ENCODE measurements around the gene RPGRIP1L. TPM values are rescaled to one million over a fixed set of nuclear protein-coding genes. Genes with fewer than 3 reads are reported as not detected.

RPGRIP1L gene
- total and polyA plus RNA-seq, 9 donors, result 5.3 to 10.0 (median 7.8) TPM

GRCh38 chr16:53632526-53632925, 71.1 kb downstream of the RPGRIP1L start:
- DNase-seq, result no peak
- no peaks in the 10 kb centered on the region for H3K9me3 ChIP-seq (replicated peaks; ENCODE audit: control insufficient read depth, low read depth, low read length)
- WGBS (ENCODE audit: insufficient coverage), result 81% methylated on average over 2 of the region's 2 CpGs
- no peak overlapping the region for H3K4me3 ChIP-seq (ENCODE audit: low read length)
- no peaks in the 10 kb centered on the region for H3K27me3 ChIP-seq (ENCODE audit: control insufficient read depth, insufficient read depth, low read length)
- peaks cover 6% of the 10 kb centered on the region for H3K36me3 ChIP-seq (ENCODE audit: control insufficient read depth, insufficient read depth, low read length)
- no peak overlapping the region for H3K27ac ChIP-seq (ENCODE audit: low read length)
- no peaks in the 10 kb centered on the region for H3K4me1 ChIP-seq (ENCODE audit: control insufficient read depth, insufficient read depth, low read length)

- Histone ChIP-seq H3K4me3 (ENCODE audit: low read length) (no peak overlapping the region), H3K36me3 (ENCODE audit: control insufficient read depth, insufficient read depth, low read length) (peaks cover 6% of the 10 kb centered on the region), H3K9me3 (replicated peaks; ENCODE audit: control insufficient read depth, low read depth, low read length) (no peaks in the 10 kb centered on the region), H3K4me1 (ENCODE audit: control insufficient read depth, insufficient read depth, low read length) (no peaks in the 10 kb centered on the region), H3K27ac (ENCODE audit: low read length) (no peak overlapping the region), H3K27me3 (ENCODE audit: control insufficient read depth, insufficient read depth, low read length) (no peaks in the 10 kb centered on the region)
- no peak for DNase-seq
- WGBS (ENCODE audit: insufficient coverage), result no CpG with 5 or more reads among the region's 8 CpGs
These were observed 72.2 kb downstream of the RPGRIP1L start for GRCh38 chr16:53631236-53632025.

DNA sequence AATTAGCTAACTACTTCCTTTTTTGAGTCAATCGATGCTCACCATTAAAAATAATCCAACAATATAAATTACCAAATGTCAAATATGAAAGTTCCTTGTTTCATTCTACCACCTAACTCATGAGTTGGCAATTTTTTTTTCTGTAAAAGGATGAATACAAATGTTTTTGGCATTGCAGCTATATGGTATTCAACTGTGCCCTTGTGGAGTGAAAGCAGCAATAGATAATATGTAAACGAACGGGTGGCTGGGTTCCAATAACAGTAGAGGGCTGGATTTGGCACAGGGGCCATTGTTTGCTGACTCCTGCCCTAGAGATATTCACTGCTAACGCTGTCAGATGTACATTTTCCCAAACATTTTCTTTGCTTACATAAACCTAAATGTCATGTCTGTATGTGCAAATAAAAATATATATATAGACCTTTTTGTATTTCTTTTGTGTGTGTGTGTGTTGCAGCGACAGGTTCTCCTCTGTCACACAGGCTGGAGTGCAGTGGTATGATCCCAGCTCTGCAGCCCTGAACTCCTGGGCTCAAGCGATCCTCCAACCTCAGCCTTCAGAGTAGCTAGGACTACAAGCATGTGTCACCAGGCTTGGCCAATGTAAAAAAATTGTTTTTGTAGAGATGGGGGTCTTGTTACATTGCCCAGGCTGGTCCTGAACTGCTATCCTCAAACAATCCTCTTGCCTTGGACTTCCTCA, 73.9 kb downstream of the RPGRIP1L start:
- H3K27ac ChIP-seq (ENCODE audit: low read length), result no peak overlapping the region
- no peak overlapping the region for H3K4me3 ChIP-seq (ENCODE audit: low read length)
- no peak for DNase-seq
- no peaks in the 10 kb centered on the region for H3K9me3 ChIP-seq (replicated peaks; ENCODE audit: control insufficient read depth, low read depth, low read length)
- H3K27me3 ChIP-seq (ENCODE audit: control insufficient read depth, insufficient read depth, low read length), result no peaks in the 10 kb centered on the region
- peaks cover 5% of the 10 kb centered on the region for H3K36me3 ChIP-seq (ENCODE audit: control insufficient read depth, insufficient read depth, low read length)
- H3K4me1 ChIP-seq (ENCODE audit: control insufficient read depth, insufficient read depth, low read length), result no peaks in the 10 kb centered on the region
- 80% methylated on average over 1 of the region's 6 CpGs for WGBS (ENCODE audit: insufficient coverage)

DNA sequence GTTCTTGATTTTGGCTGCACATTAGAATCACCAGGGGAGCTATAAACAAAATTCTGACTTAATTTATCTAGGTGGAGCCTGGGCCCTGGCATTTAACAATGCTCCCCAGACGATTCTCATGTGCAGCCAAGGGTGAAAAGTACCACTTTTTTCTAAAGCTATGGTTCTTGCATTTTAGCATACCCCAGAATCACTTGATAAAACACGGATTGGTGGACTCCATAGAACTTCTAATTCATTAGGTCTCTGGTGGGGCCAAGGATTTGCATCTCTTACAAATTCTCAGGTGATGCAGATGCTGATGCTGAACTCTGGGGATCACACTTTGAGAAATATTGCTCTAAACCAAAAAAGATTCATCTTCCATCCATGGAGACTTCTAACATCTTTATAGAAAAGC, 74.5 kb downstream of the RPGRIP1L start:
- Histone ChIP-seq H3K4me3 (ENCODE audit: low read length) (no peak overlapping the region), H3K36me3 (ENCODE audit: control insufficient read depth, insufficient read depth, low read length) (no peaks in the 10 kb centered on the region), H3K27ac (ENCODE audit: low read length) (no peak overlapping the region), H3K4me1 (ENCODE audit: control insufficient read depth, insufficient read depth, low read length) (no peaks in the 10 kb centered on the region), H3K27me3 (ENCODE audit: control insufficient read depth, insufficient read depth, low read length) (no peaks in the 10 kb centered on the region), H3K9me3 (replicated peaks; ENCODE audit: control insufficient read depth, low read depth, low read length) (no peaks in the 10 kb centered on the region)
- WGBS (ENCODE audit: insufficient coverage), result 21% methylated on average over 1 of the region's 2 CpGs
- DNase-seq, result no peak

DNA sequence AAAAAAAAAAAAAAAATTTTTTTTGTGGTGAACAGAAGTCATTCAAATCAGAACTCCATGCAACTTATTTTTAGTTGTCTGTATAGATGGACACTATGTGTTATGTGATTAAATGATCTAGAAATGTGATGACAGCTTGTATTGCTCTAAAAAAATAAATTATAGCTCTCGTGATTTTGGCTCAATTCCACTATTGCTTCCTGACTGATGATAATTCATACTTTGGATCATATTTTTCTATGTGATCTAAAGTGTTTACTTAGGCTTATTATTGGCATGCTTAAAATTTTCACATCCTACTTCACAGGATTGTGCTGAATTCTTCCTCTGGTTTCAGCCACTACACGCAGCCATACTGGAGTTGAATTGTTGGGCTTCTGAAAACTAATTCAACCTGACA, 76.8 kb downstream of the RPGRIP1L start:
- no peak overlapping the region for H3K27ac ChIP-seq (ENCODE audit: low read length)
- WGBS (ENCODE audit: insufficient coverage), result no CpG with 5 or more reads among the region's 2 CpGs

DNA sequence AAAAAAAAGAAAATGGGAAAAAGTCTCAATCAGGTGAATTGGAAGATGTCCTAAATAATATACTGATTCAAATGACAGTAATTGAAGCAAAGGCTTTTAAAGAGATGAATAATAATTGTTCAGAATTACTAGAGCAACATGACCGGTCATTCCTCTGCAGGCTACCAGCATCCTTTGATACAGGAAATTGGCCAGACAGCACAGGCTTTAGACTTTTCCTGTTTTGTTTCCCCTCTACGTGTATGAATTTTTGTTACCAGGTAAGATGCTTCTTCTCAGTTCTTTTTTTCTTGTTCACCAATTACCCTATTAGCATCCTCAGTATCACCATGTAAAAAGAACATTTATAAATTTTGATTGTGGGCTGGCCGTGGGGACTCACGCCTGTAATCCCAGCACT, 77.5 kb downstream of the RPGRIP1L start:
- WGBS (ENCODE audit: insufficient coverage), result 83% methylated on average over 2 of the region's 4 CpGs
- Histone ChIP-seq H3K27me3 (ENCODE audit: control insufficient read depth, insufficient read depth, low read length) (no peaks in the 10 kb centered on the region), H3K9me3 (replicated peaks; ENCODE audit: control insufficient read depth, low read depth, low read length) (no peaks in the 10 kb centered on the region), H3K36me3 (ENCODE audit: control insufficient read depth, insufficient read depth, low read length) (no peaks in the 10 kb centered on the region), H3K4me1 (ENCODE audit: control insufficient read depth, insufficient read depth, low read length) (no peaks in the 10 kb centered on the region), H3K27ac (ENCODE audit: low read length) (no peak overlapping the region), H3K4me3 (ENCODE audit: low read length) (no peak overlapping the region)
- DNase-seq, result no peak

More for the DNA sequence above, 76.8 kb downstream of the RPGRIP1L start:
- no peaks in the 10 kb centered on the region for H3K27me3 ChIP-seq (ENCODE audit: control insufficient read depth, insufficient read depth, low read length)
- H3K9me3 ChIP-seq (replicated peaks; ENCODE audit: control insufficient read depth, low read depth, low read length), result no peaks in the 10 kb centered on the region
- no peaks in the 10 kb centered on the region for H3K4me1 ChIP-seq (ENCODE audit: control insufficient read depth, insufficient read depth, low read length)
- no peak for DNase-seq
- H3K4me3 ChIP-seq (ENCODE audit: low read length), result no peak overlapping the region
- H3K36me3 ChIP-seq (ENCODE audit: control insufficient read depth, insufficient read depth, low read length), result no peaks in the 10 kb centered on the region

DNA sequence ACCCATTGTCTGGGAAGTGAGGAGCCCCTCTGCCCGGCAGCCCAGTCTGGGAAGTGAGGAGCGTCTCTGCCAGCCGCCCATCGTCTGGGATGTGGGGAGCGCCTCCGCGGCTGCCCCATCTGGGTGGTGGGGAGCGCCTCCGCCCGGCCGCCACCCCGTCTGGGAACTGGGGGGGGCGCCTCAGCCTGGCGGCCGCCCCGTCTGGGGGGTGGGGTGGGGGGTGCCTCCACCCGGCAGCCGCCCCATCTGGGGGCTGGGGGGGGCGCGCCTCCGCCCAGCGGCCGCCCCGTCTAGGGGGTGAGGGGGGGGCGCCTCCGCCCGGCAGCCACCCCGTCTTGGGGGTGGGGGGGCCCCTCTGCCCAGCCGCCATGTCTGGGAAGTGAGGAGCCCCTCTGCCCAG, 78.4 kb downstream of the RPGRIP1L start:
- Histone ChIP-seq H3K27me3 (ENCODE audit: control insufficient read depth, insufficient read depth, low read length) (no peaks in the 10 kb centered on the region), H3K9me3 (replicated peaks; ENCODE audit: control insufficient read depth, low read depth, low read length) (no peaks in the 10 kb centered on the region), H3K27ac (ENCODE audit: low read length) (no peak overlapping the region), H3K4me3 (ENCODE audit: low read length) (no peak overlapping the region), H3K36me3 (ENCODE audit: control insufficient read depth, insufficient read depth, low read length) (no peaks in the 10 kb centered on the region), H3K4me1 (ENCODE audit: control insufficient read depth, insufficient read depth, low read length) (no peaks in the 10 kb centered on the region)
- 100% methylated on average over 2 of the region's 29 CpGs for WGBS (ENCODE audit: insufficient coverage)
- no peak for DNase-seq

- no peaks in the 10 kb centered on the region for H3K36me3 ChIP-seq (ENCODE audit: control insufficient read depth, insufficient read depth, low read length)
These were observed 81.3 kb downstream of the RPGRIP1L start for GRCh38 chr16:53622315-53622714.

GRCh38 chr16:53620476-53620875, 83.2 kb downstream of the RPGRIP1L start:
- Histone ChIP-seq H3K9me3 (replicated peaks; ENCODE audit: control insufficient read depth, low read depth, low read length) (no peaks in the 10 kb centered on the region), H3K4me1 (ENCODE audit: control insufficient read depth, insufficient read depth, low read length) (no peaks in the 10 kb centered on the region), H3K27me3 (ENCODE audit: control insufficient read depth, insufficient read depth, low read length) (no peaks in the 10 kb centered on the region), H3K27ac (ENCODE audit: low read length) (no peak overlapping the region), H3K36me3 (ENCODE audit: control insufficient read depth, insufficient read depth, low read length) (no peaks in the 10 kb centered on the region), H3K4me3 (ENCODE audit: low read length) (no peak overlapping the region)
- DNase-seq, result no peak
- no CpG with 5 or more reads among the region's 5 CpGs for WGBS (ENCODE audit: insufficient coverage)

More at GRCh38 chr16:53622315-53622714, 81.3 kb downstream of the RPGRIP1L start:
- 100% methylated on average over 4 of the region's 6 CpGs for WGBS (ENCODE audit: insufficient coverage)
- no peak for DNase-seq
- no peaks in the 10 kb centered on the region for H3K27me3 ChIP-seq (ENCODE audit: control insufficient read depth, insufficient read depth, low read length)
- no peaks in the 10 kb centered on the region for H3K9me3 ChIP-seq (replicated peaks; ENCODE audit: control insufficient read depth, low read depth, low read length)
- no peaks in the 10 kb centered on the region for H3K4me1 ChIP-seq (ENCODE audit: control insufficient read depth, insufficient read depth, low read length)
- no peak overlapping the region for H3K27ac ChIP-seq (ENCODE audit: low read length)
- H3K4me3 ChIP-seq (ENCODE audit: low read length), result no peak overlapping the region

DNA sequence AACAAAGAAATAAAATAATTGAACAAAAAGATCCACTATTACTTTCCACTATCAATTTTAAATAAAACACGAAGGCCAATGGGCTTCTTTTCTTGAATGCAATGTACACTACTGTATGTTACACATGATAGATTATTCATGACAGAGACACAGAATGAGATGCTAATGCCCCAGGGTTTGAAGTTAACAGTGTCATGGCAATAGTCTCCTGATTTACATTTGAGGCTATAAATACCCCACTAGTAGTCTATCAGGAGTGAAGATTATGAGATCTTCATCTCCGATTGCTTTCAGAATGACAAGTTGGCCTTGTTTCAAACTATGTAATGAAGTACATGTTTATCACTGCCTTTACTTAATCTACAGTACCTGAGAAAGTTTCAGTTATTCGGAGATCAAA, 84.4 kb downstream of the RPGRIP1L start:
- DNase-seq, result no peak
- WGBS (ENCODE audit: insufficient coverage), result no CpG with 5 or more reads among the region's 3 CpGs
- H3K4me3 ChIP-seq (ENCODE audit: low read length), result no peak overlapping the region

More for the DNA sequence above, 84.4 kb downstream of the RPGRIP1L start:
- no peak overlapping the region for H3K27ac ChIP-seq (ENCODE audit: low read length)
- no peaks in the 10 kb centered on the region for H3K27me3 ChIP-seq (ENCODE audit: control insufficient read depth, insufficient read depth, low read length)
- no peaks in the 10 kb centered on the region for H3K36me3 ChIP-seq (ENCODE audit: control insufficient read depth, insufficient read depth, low read length)
- H3K4me1 ChIP-seq (ENCODE audit: control insufficient read depth, insufficient read depth, low read length), result no peaks in the 10 kb centered on the region
- no peaks in the 10 kb centered on the region for H3K9me3 ChIP-seq (replicated peaks; ENCODE audit: control insufficient read depth, low read depth, low read length)
